Activated T-cell treated with anti-CD3 and anti-CD28 coated beads, Interleukin-2, amount 50 U/mL, for 72 hours (primary cell): ENCODE results near the gene LUC7L3. TPM values are rescaled to one million over a fixed set of nuclear protein-coding genes. Genes with fewer than 3 reads are reported as not detected.
"Not testable (repeated sequence)": the region's sequence is repeated elsewhere in the genome, so short reads cannot be mapped to it uniquely, and the experiment has no call there.

Experiments
- ATAC-seq, 2 donors: fragments of 150-1000 bp; cut with Tn5 transposase; replicated peaks in 1 of 2; 2 replicates each; pipeline ENCODE4 v1.10.0; 2021; ENCODE audit warnings: moderate library complexity in 2 of 2, mild to moderate bottlenecking in 1 of 2
- DNase-seq, 2 donors: peaks; one replicate each; pipeline ENCODE4 v3.0.0; 2021 to 2022; ENCODE audit warnings: mixed read lengths in 1 of 2
- H3K27ac Mint-ChIP-seq: one replicate; pipeline ENCODE4 v1.8.0; 2022; ENCODE audit warnings: mild to moderate bottlenecking, moderate library complexity, mixed read lengths
- H3K27me3 Mint-ChIP-seq: one replicate; pipeline ENCODE4 v1.8.0; 2022; ENCODE audit warnings: low read depth, mixed read lengths
- H3K36me3 Mint-ChIP-seq, 2 donors: one replicate each; pipeline ENCODE4 v1.8.0; 2022; ENCODE audit warnings: mixed read lengths in 2 of 2, mild to moderate bottlenecking in 1 of 2; ENCODE audit not compliant: insufficient read depth in 2 of 2
- H3K4me1 Mint-ChIP-seq: one replicate; pipeline ENCODE4 v1.8.0; 2022; ENCODE audit warnings: low read depth, mixed read lengths
- H3K4me3 Mint-ChIP-seq, 2 donors: one replicate each; pipeline ENCODE4 v1.8.0; 2022; ENCODE audit warnings: mild to moderate bottlenecking in 2 of 2, mixed read lengths in 2 of 2, moderate library complexity in 2 of 2
- H3K9me3 Mint-ChIP-seq, 2 donors: one replicate each; pipeline ENCODE4 v1.8.0; 2022; ENCODE audit warnings: mixed read lengths in 2 of 2
- total RNA-seq, 2 donors: library from RNA; stranded (reverse); gene quantifications; one replicate each; pipeline ENCODE4 v1.2.3, GENCODE V29; 2022

The LUC7L3 gene
- total RNA-seq, 2 donors from 2014 or later, result 148 to 190 TPM

GRCh38 chr17:50798424-50799288, 79.3 kb downstream of the LUC7L3 start:
- no peaks in the 10 kb centered on the region for H3K4me1 Mint-ChIP-seq
- H3K9me3 Mint-ChIP-seq, result no peaks in the 10 kb centered on the region
- DNase-seq, result no peak
- H3K27ac Mint-ChIP-seq, result no peak overlapping the region
- ATAC-seq, result no peak
- H3K4me3 Mint-ChIP-seq, result no peak overlapping the region
- H3K27me3 Mint-ChIP-seq, result no peaks in the 10 kb centered on the region
- no peaks in the 10 kb centered on the region for H3K36me3 Mint-ChIP-seq

GRCh38 chr17:50799582-50799981, 80.2 kb downstream of the LUC7L3 start:
- no peaks in the 10 kb centered on the region for H3K27me3 Mint-ChIP-seq
- DNase-seq (no peak), ATAC-seq (no peak)
- H3K9me3 Mint-ChIP-seq, result no peaks in the 10 kb centered on the region
- H3K4me3 Mint-ChIP-seq, result no peak overlapping the region
- H3K4me1 Mint-ChIP-seq, result no peaks in the 10 kb centered on the region
- no peaks in the 10 kb centered on the region for H3K36me3 Mint-ChIP-seq
- H3K27ac Mint-ChIP-seq, result no peak overlapping the region

- ATAC-seq (no peak), DNase-seq (no peak)
- Mint-ChIP-seq H3K36me3 (no peaks in the 10 kb centered on the region), H3K4me3 (no peak overlapping the region), H3K4me1 (no peaks in the 10 kb centered on the region), H3K9me3 (no peaks in the 10 kb centered on the region), H3K27ac (no peak overlapping the region), H3K27me3 (no peaks in the 10 kb centered on the region)
These were observed 80.8 kb downstream of the LUC7L3 start for GRCh38 chr17:50800196-50800700.

GRCh38 chr17:50802609-50803571, 83.5 kb downstream of the LUC7L3 start:
- H3K9me3 Mint-ChIP-seq, result no peaks in the 10 kb centered on the region
- H3K4me1 Mint-ChIP-seq, result no peaks in the 10 kb centered on the region
- no peak overlapping the region for H3K4me3 Mint-ChIP-seq
- H3K27ac Mint-ChIP-seq, result no peak overlapping the region
- ATAC-seq, result no peak
- DNase-seq, result no peak
- no peaks in the 10 kb centered on the region for H3K27me3 Mint-ChIP-seq
- no peaks in the 10 kb centered on the region for H3K36me3 Mint-ChIP-seq

DNA sequence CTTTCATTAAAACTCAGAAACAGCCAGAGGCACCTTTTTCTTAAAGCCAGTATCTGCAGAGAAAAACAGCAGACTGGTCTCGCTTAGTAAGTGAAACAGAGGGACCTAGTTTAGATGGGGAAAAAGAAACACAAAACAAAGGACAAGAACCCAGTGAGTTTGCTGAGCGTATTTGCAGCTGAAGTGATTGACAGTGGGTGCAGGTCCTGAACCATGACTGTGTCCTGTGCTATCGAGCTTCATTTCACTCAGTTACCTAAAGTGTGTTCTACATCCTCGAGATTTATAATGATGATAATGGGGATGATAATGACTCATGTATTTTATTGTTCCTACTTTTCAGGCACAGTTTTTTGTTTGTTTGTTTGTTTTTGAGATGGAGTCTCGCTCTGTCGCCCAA, 84.3 kb downstream of the LUC7L3 start:
- Mint-ChIP-seq H3K9me3 (no peaks in the 10 kb centered on the region), H3K27me3 (no peaks in the 10 kb centered on the region), H3K4me3 (no peak overlapping the region), H3K4me1 (no peaks in the 10 kb centered on the region), H3K27ac (no peak overlapping the region), H3K36me3 (no peaks in the 10 kb centered on the region)
- DNase-seq (no peak), ATAC-seq (no peak)

DNA sequence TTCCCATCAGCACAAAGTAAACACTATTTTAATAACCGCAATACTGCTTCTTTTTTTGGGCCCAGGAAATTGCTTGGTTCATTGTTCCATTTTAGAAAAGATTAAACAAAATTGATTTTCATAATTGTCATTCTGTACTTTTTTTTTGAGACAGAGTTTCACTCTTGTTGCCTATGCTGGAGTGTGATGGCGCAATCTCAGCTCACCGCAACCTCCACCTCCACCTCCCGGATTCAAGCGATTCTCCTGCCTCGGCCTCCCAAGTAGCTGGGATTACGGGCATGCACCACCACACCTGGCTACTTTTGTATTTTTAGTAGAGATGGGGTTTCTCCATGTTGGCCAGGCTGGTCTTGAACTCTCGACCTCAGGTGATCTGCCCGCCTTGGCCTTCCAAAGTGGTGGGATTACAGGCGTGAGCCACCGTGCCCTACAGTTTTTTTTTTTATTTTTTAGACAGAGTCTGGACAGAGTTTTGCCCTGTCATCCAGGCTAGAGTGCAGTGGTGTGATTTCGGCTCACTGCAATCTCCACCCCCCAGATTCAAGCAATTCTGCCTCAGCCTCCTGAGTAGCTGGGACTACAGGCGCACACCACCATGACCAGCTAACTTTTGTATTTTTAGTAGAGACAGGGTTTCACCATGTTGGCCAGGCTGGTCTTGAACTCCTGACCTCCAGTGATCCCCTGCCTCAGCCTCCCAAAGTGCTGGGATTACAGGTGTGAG, 85.5 kb downstream of the LUC7L3 start:
- peak overlapping the region; percentile 8 for H3K27ac Mint-ChIP-seq
- H3K27me3 Mint-ChIP-seq, ATAC-seq, DNase-seq, H3K36me3 Mint-ChIP-seq, H3K9me3 Mint-ChIP-seq, H3K4me3 Mint-ChIP-seq, H3K4me1 Mint-ChIP-seq: not testable (repeated sequence)

- DNase-seq (no peak), ATAC-seq (no peak)
- Mint-ChIP-seq H3K27ac (no peak overlapping the region), H3K4me3 (no peak overlapping the region), H3K36me3 (no peaks in the 10 kb centered on the region), H3K9me3 (no peaks in the 10 kb centered on the region), H3K27me3 (no peaks in the 10 kb centered on the region), H3K4me1 (no peaks in the 10 kb centered on the region)
These were observed 86.1 kb downstream of the LUC7L3 start for GRCh38 chr17:50805486-50805885.

Other genes with a start within 250 kb of the LUC7L3 start
- gene RSAD1, start 240.7 kb upstream of the LUC7L3 start, total RNA-seq, result 10 to 100 TPM; 29.2 to 34.0 TPM
- 10 to 100 TPM in 1 of 2 donors, 1 to 10 TPM in 1; 8.9 to 24.3 TPM for gene MYCBPAP, start 211.2 kb upstream of the LUC7L3 start, total RNA-seq
- not detected for gene EPN3, start 186.9 kb upstream of the LUC7L3 start, total RNA-seq
- gene SPATA20, start 172.4 kb upstream of the LUC7L3 start, total RNA-seq, result 10 to 100 TPM; 25.0 to 51.3 TPM
- gene CACNA1G, start 158.9 kb upstream of the LUC7L3 start, total RNA-seq, result under 1 TPM; 0.07 to 0.14 TPM
- gene ABCC3, start 84.7 kb upstream of the LUC7L3 start, total RNA-seq, result not detected
- gene ANKRD40, start 11.7 kb upstream of the LUC7L3 start, total RNA-seq, result 10 to 100 TPM; 36.4 to 37.8 TPM
- gene ANKRD40CL, start 47.9 kb downstream of the LUC7L3 start, total RNA-seq, result not detected
- not detected for gene WFIKKN2, start 116.0 kb downstream of the LUC7L3 start, total RNA-seq
- 10 to 100 TPM; 57.3 to 68.9 TPM for gene TOB1, start 146.8 kb downstream of the LUC7L3 start, total RNA-seq